ENCODE data around the gene PTH1R.
A peak's percentile ranks its signal among the peaks of the same experiment; 100 is the strongest.

The PTH1R gene

DNA sequence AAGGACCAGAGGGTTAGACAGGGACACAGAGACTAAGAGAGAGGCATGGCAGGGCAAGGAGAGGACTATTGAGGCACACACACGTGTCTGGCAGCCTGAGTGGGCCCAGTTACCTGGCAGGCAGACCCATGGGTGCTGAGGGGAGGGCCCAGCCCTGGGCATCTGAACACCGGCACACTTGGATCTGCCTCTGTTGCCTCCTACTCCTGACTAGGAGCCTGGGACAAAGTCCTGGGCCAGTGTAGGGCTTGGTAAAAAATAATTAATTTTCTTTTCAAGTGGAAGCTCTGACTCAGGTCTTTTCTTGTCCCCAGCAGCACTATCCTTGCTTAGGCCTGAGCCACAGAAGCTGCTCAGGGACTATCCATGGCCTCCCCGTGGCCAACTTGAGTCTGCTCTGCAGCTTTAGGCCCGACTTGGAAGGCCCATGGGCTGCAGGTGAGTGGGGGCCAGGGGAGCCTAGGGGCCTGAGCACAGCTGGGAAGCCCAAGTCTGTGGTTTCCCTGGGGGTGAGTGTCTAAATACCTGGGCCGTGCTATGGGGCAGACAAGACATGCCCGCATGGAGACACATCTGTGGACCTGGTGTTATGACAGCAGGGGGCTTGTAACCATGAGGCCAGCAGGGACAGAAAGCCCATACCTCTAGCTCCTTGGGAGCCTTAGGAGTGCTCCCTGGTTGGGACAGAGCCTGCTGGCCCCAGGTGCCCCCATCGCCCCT lies at the start of gene PTH1R:
Gene PTH1R (plus strand): TSS at position 316 of the 720 bp plus-strand sequence. CDS start 5,839 bp downstream, outside the sequence.
- DNase-seq (ENCODE audit: low spot score), result no peak

DNA sequence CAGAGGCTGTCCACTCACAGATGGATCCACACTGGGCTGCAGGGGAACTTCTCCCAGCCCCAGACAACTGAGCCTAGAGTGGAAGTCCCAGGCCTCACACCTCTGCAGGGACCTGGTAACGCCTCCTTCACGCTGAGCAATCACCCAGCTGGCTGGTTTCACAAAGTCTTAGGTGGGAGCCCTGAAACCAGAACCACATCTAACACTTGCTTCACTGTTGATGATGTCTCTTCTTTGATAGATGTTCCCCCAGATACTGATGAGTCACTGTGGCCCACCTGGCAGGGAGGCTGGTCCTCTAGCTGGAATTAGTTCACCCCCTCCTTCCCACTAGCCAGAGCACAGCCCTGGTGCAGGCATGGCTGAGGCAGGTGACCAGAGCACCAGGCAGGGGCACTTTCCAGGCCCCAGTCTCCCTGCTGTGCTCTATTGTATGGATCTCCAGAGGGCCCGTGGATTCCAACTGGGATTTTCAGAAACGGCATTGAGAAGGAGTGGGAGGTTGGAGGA lies 47.8 kb upstream of the PTH1R start:
- no peak for DNase-seq (ENCODE audit: low spot score)

DNA sequence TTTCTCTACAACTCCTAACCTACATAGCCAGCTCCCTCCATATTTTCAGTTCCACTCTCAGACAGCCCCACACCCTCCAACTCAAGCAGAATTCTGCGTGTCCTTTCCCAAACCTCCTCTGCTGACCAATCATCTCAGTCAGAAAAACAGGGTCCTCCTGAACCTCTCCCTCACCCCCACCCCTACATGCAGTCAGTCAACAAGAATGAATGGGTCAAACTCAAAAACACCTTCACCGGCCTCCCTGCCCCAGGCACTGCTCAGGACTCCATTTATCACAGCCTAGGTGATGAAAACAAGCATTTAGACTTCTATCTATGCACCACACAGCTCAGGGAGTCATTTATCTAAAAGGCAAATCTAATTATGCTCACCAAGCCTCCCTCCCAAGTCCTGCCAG lies 46.7 kb upstream of the PTH1R start:
- no peak for DNase-seq (ENCODE audit: low spot score)

DNA sequence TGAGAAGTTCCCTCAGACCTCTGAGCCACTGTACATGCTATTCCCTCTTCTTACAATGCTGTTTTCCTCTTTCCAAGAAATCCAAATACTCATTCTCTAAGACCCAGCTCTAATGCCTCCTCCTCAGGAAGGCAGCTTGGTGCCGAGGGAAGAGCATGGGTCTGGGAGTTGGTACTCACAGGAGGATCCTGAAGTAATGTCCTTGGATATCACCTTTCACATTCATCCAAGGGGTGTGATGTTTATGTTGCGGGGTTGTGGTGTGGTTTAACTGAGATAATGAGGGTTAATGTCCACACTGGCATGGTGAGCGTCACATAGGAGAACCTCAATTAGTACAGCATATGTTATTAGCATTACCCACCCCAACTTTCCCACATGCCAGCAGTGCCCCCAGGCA lies 46.2 kb upstream of the PTH1R start:
- no peak for DNase-seq (ENCODE audit: low spot score)

DNA sequence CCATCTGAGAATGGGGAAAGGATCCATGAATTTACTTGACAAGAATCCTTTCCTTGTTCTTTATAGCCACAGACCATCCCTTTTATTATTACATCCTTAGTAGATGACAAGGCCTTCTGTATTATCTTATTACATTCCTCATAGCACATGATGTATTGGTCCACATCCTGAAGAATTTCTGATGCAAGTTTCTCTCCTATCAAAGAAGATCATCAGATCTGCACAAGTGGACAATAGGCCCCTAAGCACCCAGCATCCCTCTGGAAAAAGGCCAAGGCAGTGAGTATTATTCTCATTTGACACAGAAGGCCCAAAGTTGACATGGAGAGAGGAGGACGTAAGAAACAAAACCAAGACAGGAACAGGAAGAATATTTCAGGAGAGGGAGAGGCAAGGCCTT lies 45.7 kb upstream of the PTH1R start:
- no peak for DNase-seq (ENCODE audit: low spot score)

DNA sequence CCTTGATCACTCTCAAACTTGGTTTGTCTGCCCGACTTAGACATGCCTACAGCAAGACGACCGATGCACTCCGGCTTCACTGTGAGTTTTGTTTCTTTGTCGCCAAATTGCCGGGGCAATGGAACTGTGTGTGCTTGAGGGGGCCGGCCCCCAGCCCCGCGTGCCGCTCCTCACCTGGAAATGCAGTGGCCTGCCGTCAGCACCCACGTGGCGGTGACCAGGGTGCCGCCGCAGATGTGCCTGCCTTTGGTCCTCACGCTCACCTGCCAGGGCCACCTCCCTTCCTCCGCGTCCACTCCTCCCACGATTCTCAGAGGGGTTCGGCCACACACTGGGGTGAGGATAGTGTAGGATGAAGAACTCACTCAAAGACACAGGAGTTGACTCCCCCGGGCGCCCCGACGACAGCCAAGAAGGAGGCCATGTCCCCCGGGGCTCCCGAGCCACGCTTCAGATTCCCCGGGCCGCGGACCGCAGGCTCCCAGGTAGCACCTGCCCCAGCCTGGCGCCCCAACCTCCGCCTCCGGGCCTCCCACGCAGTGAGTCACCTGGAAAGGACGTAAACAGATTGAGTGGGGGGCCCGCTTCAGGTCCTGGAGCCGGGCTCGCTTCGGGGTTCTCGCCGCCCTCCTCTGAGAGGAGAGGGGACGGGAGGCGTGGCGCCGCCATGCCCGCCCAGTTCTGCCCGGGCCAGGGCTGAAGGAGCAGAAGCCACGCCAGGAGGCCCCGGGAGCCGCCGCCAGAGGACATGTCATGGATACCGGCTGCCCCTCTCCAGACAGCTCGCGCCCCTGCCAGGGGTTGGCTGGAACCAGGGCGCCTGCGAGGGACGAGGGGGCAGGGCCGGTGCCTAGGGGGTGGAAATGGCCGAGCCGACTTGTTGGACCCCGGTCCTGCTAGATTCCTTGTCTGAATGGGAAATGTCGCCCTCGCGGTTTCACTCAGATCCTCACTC lies 43.9 kb upstream of the PTH1R start:
- no peak for DNase-seq (ENCODE audit: low spot score)

DNA sequence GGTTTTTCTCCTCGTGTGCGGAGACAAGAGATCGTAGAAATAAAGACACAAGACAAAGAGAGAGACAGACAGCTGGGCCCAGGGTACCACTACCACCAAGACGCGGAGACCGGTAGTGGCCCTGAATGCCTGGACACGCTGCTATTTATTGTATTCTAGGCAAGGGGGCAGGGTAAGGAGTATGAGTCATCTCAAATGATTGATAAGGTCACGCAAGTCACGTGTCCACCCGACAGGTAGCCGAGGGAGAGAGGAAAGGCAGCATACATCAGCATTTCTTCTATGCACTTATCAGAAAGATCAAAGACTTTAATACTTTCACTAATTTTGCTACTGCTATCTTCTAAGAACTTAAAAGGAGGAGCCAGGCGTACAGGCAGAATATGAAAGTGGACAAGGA lies 42.5 kb upstream of the PTH1R start:
- no peak for DNase-seq (ENCODE audit: low spot score)

DNA sequence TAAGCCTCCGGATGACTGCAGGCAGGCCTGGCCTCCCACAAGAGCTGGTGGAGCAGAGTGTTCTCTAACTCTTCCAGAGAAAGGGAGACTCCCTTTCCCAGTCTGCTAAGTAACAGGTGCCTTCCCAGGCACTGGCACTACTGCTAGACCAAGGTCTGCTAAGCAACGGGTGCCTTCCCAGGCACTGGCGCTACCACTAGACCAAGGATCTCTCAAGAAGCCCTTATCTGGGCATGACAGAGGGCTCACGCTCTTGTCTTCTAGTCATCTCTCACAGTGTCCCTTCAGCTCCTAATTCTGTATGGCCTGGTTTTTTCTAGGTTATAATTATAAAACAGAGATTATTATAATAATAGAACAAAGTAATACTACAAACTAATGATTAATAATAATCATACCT lies 42.0 kb upstream of the PTH1R start:
- no peak for DNase-seq (ENCODE audit: low spot score)

DNA sequence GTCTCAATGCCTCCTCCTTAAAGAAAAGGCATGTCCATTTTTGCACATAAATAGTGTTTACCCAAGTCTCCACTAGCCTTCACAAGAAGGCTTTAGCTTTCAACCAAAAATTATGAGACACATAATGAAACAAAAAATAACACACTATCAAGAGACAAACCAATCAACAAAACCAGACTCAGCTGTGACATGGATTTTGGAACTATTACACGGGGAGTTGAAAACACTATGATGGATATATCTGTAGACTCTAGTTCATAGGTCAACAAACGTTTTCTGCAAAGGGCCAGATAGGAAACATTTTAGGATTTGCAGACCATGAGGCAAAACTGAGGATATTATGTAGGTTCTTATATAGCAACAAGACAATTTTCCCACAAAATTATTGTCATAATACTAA lies 39.2 kb upstream of the PTH1R start:
- DNase-seq (ENCODE audit: low spot score), result no peak

DNA sequence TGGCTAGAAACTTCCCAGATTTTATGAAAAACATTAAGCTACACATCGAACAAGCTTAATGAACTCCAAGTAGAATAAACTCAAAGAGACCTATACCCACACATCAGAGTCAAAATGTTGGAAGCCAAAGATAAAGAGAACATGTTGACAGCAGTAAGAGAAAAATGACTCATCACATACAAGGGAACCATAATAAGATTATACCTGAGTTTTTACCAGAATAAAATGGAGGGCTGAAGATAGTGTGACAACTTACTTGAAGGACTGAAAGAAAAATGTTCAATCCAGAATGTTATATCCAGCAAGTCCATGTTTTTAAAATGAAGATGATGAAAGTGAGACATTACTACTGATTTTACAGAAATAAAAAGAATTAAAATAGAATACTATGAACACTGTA lies 37.0 kb upstream of the PTH1R start:
- DNase-seq (ENCODE audit: low spot score), result no peak

DNA sequence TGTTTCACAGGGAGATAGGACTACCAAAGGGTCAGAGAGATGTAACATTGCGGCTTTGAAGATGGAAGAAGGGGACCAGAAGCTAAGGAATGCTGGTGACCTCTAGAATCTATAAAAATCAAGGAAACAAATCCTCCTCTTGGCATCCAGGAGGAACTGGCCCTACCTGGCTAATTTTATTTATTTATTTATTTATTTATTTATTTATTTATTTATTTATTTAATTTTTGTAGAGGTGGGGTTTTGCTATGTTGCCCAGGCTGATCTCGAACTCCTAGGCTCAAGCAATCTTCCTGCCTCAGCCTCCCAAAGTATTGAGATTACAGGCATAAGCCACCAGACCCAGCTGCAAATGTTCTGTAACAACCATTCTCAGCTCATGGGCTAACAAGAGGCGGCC lies 34.0 kb upstream of the PTH1R start:
- no peak for DNase-seq (ENCODE audit: low spot score)

DNA sequence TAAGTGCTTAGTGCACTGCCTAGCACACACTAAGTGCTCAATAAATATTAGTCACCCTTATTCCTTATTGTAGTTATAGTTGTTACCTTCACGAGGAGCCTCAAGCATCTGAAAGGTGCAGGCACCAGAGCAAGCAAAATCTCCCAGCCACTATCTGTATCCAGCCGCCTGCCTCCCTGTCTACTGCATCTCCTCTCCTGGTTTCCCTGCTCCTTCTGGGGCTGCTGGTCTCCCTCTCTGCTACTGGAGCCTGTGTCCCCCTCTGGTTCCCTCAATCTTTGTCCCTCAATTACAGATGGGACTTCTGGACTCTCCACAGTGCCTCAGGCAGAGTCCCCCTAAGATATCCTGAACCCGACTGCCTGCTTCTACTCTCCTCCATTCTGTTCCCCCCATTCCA lies 33.1 kb upstream of the PTH1R start:
- DNase-seq (ENCODE audit: low spot score), result no peak

DNA sequence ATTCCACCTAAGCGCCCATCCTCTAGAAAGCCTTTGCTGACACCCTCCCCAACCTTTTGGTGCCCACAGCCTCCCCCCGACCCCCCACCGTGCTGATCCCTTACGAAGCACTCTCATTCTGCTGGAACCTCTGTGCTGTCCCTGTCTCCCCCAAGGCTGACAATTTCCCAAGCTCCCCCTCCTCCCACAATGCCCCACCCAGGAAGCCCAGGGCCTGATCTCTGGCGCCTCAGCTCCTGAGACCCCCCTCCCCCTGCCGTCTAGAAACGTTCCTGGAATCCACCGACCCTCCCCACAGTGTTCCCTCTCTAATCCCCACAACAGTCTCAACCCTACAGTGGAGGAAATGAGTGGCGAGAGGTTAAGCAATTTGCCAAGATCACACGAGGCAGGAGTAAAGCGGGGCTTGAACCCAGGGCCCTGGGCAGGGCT lies 32.6 kb upstream of the PTH1R start:
- no peak for DNase-seq (ENCODE audit: low spot score)

DNA sequence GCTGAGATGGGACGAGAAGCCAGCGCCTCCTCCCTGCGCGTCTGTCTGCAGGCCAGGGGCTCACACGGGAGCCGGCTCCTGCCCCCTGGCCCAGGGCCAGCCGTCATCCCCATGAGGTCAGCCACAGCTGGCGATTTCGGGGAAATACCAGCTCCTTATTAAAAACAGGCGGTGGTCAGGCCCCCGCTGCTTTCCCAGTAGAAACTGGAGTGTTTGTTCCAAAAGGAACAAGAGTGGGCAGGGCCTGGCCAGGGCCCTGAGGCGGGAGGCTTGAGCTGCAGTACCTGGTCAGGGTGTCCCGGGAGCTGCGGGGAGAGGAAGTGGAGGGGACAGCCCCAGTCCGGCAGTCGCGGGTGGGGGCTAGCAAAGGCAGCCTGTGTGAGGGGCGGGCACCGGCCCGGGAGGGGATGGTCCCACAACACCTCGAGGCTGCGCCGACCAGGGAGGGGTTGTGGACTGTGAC lies 32.1 kb upstream of the PTH1R start:
- peak; percentile 39 for DNase-seq (ENCODE audit: low spot score)

DNA sequence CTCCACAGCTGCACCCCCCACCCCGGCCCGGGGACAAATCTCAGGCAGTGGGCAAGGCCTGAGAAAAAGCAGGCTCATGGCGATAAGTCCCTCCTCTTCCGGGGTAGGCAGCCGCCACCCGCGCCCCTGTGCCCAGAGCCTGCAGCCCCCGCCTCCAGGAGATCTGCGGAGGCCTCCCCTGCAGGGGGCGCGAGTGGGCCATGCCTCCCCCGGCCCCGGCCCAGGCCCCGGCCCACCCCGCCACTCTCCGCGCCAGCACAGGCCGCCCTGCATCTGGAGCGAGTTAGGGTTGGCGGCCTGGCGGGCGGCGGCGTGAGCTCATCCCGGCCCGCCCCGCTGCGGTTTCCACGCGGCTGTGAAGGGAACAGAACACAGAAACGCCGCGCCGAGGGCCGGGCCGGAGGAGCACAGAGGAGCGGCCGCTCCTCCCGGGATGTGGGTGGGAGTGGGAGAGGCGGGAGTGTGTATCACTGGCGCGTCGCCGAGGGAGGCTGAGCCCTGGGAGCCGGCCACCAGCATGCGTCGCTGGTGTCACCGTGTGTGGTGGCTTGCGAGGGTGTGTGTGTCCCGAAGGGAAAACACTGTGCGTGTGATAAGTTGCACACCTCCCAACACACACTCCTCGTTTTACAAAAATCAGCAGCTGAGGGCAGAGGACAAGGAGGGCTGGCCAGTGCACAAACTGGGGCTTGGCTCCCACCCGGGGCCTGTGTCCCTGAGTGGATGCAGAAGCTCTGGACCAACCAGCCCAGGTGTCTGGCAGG lies 31.5 kb upstream of the PTH1R start:
- DNase-seq (ENCODE audit: low spot score), result peak; percentile 61

DNA sequence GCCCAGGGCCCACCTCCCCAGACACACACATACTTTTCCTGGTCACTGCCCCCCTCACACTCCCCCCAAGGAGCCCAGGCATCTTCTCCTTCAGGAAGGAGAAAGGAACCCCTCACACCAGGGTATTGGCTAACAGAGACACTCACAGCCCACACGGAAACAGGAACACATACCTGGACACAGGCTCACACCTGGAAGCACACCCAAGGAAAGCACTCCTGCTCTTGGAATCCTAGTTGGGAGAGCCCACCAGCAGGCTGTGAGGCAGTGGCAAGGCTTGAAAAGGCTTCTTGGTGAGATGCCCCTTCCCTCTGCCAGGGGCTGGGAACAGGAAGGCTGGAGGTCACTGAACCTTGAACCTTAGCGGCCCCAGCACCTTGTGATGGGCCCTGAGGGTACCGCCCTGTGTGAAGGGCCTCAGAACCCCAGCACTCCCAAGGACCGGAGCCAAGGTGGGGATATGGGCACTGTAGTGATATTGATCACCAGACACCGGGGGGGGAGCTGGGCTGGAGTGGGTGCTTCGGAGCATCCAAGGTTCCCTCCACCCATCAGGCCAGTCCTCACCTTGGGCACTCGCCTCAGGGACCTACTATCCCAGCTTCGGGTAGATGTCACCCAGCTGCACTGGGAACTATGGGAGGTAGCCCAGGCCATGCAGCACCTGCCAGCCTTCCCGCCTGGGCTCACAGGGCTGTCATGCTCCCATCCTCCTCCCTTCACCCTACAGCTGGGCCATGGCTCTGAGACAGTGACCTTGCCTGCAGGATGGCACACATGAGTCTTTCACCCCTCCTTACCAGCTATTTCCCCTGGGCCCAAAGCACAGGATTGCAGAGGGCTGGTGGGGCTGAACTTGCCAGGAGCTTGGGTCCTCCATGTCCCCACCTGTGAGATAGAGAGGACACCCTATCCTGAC lies 30.6 kb upstream of the PTH1R start:
- no peak for DNase-seq (ENCODE audit: low spot score)

DNA sequence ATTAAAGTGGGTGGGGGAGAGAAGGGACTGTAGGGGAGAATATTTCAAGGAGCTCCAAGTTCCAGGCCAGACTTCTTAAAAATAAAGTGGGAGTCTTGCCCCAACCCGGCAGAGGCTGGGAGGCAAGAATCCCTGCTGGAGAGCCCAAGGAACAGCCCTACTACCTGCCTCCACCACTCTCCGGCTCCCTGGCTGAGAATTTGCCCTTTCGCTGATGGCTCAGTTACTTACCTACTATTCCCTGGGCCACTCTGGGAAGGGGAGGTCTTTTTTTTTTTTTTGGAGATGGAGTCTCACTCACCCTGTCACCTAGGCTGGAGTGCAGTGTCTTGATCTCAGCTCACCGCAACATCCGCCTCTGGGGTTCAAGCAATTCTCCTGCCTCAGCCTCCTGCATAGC lies 29.8 kb upstream of the PTH1R start:
- no peak for DNase-seq (ENCODE audit: low spot score)

DNA sequence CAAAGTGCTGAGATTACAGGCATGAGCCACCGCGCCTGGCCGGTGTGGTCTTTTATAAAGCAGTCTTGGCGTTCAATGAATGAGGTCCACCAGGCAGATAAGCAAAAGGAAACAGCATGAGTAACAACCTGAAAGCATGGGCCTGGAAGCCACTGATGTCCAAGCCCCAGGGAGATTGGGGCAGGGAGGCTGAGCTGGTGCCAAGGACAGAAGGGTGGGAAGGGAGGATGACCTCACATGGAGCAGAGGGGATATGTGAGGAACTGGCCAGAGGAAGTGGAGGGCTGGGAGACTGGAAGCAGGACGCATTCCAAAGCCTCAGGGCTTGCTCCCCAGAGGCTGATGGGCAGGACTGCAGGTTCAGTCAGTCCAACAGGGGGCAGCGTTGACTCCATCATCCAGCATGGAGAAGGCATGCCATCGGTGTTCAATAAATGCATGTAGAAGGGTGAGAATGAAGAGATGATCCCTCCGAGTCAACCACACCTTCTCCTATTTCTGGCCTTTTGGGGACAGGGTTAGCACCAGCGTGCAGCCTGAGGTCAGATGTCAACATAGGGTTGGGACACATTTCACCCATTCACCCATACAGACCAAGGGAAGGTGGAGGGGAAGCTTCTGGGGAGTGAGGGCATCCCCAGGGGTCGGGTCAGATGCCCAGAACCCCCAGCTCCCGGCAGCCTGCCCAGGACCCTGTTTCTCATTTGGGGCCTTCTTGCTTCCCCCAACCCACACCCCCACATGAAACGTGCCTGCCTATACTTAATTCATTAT lies 29.1 kb upstream of the PTH1R start:
- DNase-seq (ENCODE audit: low spot score), result no peak

DNA sequence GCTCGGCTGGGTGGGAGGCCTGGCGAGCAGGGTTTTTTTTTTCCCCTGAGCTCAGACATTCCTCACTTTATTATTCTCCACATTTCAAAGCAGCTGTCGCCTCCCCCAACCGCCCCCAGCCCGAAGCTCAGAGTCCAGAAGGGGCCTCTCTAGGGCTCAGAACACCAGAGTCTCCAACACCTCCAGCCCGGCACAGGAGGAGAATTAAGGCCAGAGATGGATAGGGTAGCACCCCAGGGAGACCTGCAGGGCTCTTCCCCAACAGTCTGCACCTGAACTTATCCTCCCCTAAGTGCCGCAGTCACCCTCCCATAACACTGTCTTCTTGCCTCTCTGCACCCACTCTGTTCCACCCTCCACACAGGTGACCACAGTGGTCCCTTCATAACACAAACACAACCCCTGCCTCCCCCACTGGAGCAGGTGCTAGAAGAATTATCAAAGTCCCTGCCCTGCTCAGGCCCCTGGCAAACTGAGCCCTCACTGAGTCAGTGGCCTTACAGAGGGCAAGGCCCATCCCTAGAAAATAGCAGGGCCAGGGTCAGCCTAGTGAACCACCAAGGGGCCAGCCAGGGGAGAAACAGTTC lies 28.4 kb upstream of the PTH1R start:
- DNase-seq (ENCODE audit: low spot score), result no peak

Data from putamen (tissue), 1 donor.